ENCODE measurements around the gene ADRM1.

- TF ChIP-seq POLR2A (IDR thresholded peaks at IDR 0.05) (no peak), CTCF (IDR thresholded peaks at IDR 0.05) (no peak)
Observed at GRCh38 chr20:62306414-62307187, 3.8 kb downstream of the ADRM1 start.

Measured in adrenal gland (tissue), 5 donors.